GM23338 (cell line): ENCODE results near the gene FAM120AOS. TPM values are rescaled to one million over a fixed set of nuclear protein-coding genes. Genes with fewer than 3 reads are reported as not detected.

Experiments used
- CREB1 ChIP-seq: fragments of 250-450 bp; sonication (Bioruptor Pico); IDR thresholded peaks from 2 replicates; pipeline ENCODE4 v1.5.0; 2020; ENCODE audit warnings: low read depth, mild to moderate bottlenecking, moderate library complexity
- EZH2 ChIP-seq: fragments of 200-600 bp; sonication (generic); IDR thresholded peaks from one replicate; pipeline ENCODE4 v1.8.0; 2017; ENCODE audit warnings: antibody characterized with exemption, mild to moderate bottlenecking, low read depth; ENCODE audit not compliant: unreplicated experiment
- NANOG ChIP-seq: IDR thresholded peaks from 2 replicates; pipeline ENCODE4 v1.6.1; 2016; ENCODE audit warnings: antibody characterized with exemption, borderline replicate concordance
- POLR2AphosphoS5 ChIP-seq: IDR thresholded peaks from 2 replicates; pipeline ENCODE4 v1.6.1; 2016; ENCODE audit warnings: antibody characterized with exemption, low read depth
- STAT1 ChIP-seq: IDR thresholded peaks from one replicate; pipeline ENCODE4 v1.6.1; 2016; ENCODE audit warnings: antibody characterized with exemption; ENCODE audit not compliant: unreplicated experiment
- ZNF114 ChIP-seq: fragments of 250-450 bp; sonication (Bioruptor Pico); IDR thresholded peaks from 2 replicates; pipeline ENCODE4 v1.5.0; 2020; ENCODE audit warnings: mild to moderate bottlenecking, moderate library complexity
- ZNF331 ChIP-seq: fragments of 250-450 bp; sonication (Bioruptor Pico); IDR thresholded peaks from 2 replicates; pipeline ENCODE4 v1.5.0; 2020; ENCODE audit warnings: low read depth, mild to moderate bottlenecking, moderate library complexity
- polyA plus RNA-seq: library from polyadenylated mRNA; unstranded; fragments of >200 nt; fragmentation: Nextera tagmentation; extraction: Ambion mirVana; gene quantifications from 2 replicates; pipeline ENCODE4 v1.2.1, GENCODE V29; 2016
- total RNA-seq: library from RNA; depleted of rRNA; stranded (reverse); fragments of >200 nt; shearing (Covaris generic); gene quantifications from 2 replicates; pipeline ENCODE4 v1.2.3, GENCODE V29; 2014
- TF ChIP-seq, protein P1 (sequence below): fragments of 250-450 bp; sonication (Bioruptor Pico); IDR thresholded peaks from 2 replicates; pipeline ENCODE4 v1.5.0; 2020; ENCODE audit warnings: mild to moderate bottlenecking, moderate library complexity
- TF ChIP-seq, protein P2 (sequence below): IDR thresholded peaks from one replicate; pipeline ENCODE4 v1.6.1; 2018; ENCODE audit warnings: antibody characterized with exemption; ENCODE audit not compliant: unreplicated experiment

The FAM120AOS gene
- total and polyA plus RNA-seq, 2 experiments from 2014 or later = 31.5 to 40.4 TPM

DNA sequence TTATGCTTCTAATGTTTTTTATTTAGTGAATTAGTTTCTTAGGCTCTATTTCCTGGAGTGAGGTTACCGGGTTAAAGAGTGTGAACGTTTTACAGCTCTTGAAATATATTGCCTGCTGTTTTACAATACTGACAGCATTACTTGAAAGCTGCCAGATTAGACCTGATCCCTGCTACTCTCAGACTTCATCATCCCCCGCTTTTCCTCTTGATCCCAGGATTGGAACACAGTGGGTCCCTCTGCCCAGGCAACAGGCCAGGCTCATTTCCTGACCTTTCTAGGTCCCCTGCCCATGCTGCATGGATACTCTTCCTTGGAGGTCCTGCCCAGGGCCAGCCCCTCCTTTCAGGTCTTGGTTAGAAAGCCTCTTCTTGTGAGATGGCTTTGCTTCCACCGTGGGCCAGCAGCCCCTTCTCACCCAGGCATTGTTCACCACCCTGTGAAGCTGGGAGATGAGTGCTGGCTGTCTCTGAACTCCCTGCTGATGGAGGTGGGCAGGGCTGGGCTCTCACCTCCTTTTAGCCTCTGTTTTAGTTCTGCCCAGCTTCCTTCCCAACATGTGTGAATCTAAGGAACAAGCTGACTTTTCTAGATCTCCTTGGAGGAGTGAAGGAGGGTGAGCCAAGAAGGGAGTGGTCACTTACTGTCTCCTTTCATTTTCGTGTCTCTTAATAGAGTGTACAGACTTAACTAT, 15.5 kb upstream of the FAM120AOS start (continued):
- TF ChIP-seq, protein P1, sequence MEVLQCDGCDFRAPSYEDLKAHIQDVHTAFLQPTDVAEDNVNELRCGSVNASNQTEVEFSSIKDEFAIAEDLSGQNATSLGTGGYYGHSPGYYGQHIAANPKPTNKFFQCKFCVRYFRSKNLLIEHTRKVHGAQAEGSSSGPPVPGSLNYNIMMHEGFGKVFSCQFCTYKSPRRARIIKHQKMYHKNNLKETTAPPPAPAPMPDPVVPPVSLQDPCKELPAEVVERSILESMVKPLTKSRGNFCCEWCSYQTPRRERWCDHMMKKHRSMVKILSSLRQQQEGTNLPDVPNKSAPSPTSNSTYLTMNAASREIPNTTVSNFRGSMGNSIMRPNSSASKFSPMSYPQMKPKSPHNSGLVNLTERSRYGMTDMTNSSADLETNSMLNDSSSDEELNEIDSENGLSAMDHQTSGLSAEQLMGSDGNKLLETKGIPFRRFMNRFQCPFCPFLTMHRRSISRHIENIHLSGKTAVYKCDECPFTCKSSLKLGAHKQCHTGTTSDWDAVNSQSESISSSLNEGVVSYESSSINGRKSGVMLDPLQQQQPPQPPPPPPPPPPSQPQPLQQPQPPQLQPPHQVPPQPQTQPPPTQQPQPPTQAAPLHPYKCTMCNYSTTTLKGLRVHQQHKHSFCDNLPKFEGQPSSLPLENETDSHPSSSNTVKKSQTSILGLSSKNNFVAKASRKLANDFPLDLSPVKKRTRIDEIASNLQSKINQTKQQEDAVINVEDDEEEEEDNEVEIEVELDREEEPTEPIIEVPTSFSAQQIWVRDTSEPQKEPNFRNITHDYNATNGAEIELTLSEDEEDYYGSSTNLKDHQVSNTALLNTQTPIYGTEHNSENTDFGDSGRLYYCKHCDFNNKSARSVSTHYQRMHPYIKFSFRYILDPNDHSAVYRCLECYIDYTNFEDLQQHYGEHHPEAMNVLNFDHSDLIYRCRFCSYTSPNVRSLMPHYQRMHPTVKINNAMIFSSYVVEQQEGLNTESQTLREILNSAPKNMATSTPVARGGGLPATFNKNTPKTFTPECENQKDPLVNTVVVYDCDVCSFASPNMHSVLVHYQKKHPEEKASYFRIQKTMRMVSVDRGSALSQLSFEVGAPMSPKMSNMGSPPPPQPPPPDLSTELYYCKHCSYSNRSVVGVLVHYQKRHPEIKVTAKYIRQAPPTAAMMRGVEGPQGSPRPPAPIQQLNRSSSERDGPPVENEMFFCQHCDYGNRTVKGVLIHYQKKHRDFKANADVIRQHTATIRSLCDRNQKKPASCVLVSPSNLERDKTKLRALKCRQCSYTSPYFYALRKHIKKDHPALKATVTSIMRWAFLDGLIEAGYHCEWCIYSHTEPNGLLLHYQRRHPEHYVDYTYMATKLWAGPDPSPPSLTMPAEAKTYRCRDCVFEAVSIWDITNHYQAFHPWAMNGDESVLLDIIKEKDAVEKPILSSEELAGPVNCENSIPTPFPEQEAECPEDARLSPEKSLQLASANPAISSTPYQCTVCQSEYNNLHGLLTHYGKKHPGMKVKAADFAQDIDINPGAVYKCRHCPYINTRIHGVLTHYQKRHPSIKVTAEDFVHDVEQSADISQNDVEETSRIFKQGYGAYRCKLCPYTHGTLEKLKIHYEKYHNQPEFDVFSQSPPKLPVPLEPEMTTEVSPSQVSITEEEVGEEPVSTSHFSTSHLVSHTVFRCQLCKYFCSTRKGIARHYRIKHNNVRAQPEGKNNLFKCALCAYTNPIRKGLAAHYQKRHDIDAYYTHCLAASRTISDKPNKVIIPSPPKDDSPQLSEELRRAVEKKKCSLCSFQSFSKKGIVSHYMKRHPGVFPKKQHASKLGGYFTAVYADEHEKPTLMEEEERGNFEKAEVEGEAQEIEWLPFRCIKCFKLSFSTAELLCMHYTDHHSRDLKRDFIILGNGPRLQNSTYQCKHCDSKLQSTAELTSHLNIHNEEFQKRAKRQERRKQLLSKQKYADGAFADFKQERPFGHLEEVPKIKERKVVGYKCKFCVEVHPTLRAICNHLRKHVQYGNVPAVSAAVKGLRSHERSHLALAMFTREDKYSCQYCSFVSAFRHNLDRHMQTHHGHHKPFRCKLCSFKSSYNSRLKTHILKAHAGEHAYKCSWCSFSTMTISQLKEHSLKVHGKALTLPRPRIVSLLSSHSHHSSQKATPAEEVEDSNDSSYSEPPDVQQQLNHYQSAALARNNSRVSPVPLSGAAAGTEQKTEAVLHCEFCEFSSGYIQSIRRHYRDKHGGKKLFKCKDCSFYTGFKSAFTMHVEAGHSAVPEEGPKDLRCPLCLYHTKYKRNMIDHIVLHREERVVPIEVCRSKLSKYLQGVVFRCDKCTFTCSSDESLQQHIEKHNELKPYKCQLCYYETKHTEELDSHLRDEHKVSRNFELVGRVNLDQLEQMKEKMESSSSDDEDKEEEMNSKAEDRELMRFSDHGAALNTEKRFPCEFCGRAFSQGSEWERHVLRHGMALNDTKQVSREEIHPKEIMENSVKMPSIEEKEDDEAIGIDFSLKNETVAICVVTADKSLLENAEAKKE (CRISPR knock-in tag) = no peak
- TF ChIP-seq, protein P2, sequence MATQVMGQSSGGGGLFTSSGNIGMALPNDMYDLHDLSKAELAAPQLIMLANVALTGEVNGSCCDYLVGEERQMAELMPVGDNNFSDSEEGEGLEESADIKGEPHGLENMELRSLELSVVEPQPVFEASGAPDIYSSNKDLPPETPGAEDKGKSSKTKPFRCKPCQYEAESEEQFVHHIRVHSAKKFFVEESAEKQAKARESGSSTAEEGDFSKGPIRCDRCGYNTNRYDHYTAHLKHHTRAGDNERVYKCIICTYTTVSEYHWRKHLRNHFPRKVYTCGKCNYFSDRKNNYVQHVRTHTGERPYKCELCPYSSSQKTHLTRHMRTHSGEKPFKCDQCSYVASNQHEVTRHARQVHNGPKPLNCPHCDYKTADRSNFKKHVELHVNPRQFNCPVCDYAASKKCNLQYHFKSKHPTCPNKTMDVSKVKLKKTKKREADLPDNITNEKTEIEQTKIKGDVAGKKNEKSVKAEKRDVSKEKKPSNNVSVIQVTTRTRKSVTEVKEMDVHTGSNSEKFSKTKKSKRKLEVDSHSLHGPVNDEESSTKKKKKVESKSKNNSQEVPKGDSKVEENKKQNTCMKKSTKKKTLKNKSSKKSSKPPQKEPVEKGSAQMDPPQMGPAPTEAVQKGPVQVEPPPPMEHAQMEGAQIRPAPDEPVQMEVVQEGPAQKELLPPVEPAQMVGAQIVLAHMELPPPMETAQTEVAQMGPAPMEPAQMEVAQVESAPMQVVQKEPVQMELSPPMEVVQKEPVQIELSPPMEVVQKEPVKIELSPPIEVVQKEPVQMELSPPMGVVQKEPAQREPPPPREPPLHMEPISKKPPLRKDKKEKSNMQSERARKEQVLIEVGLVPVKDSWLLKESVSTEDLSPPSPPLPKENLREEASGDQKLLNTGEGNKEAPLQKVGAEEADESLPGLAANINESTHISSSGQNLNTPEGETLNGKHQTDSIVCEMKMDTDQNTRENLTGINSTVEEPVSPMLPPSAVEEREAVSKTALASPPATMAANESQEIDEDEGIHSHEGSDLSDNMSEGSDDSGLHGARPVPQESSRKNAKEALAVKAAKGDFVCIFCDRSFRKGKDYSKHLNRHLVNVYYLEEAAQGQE = no peak
- TF ChIP-seq STAT1 = no peak
- no peak for TF ChIP-seq ZNF331 (CRISPR knock-in tag)
- TF ChIP-seq EZH2 = no peak
- TF ChIP-seq ZNF114 (CRISPR knock-in tag) = no peak
- no peak for TF ChIP-seq POLR2AphosphoS5
- TF ChIP-seq CREB1 (CRISPR knock-in tag) = no peak
- TF ChIP-seq NANOG = no peak
